HepG2 (cell line): Measurements from ENCODE around the gene AIFM1. TPM values are rescaled to one million over a fixed set of nuclear protein-coding genes. Genes with fewer than 3 reads are reported as not detected.

ENCODE experiments used
- FLYWCH1 ChIP-seq: sonication (generic); formaldehyde crosslinking; IDR thresholded peaks from 2 replicates; pipeline ENCODE4 v1.8.1; 2023; ENCODE audit warnings: mild to moderate bottlenecking, missing genetic modification reagents
- HCFC1 ChIP-seq: fragments of 150-350 bp; IDR thresholded peaks from 2 replicates; pipeline ENCODE4 v1.6.1; 2014; ENCODE audit warnings: low read depth, low read length
- KAT8 ChIP-seq: IDR thresholded peaks from 2 replicates; pipeline ENCODE4 v1.6.1; 2016; ENCODE audit warnings: missing genetic modification reagents, missing compliant biosample characterization
- KLF12 ChIP-seq: sonication (generic); formaldehyde crosslinking; IDR thresholded peaks from 2 replicates; pipeline ENCODE4 v1.4.0; 2020; ENCODE audit warnings: missing genetic modification reagents, borderline replicate concordance
- ZNF224 ChIP-seq: sonication (generic); formaldehyde crosslinking; IDR thresholded peaks from 2 replicates; pipeline ENCODE4 v1.5.0; 2020; ENCODE audit warnings: mild to moderate bottlenecking, missing genetic modification reagents
- ZNF274 ChIP-seq: sonication (generic); formaldehyde crosslinking; IDR thresholded peaks from 2 replicates; pipeline ENCODE4 v1.5.1; 2020; ENCODE audit warnings: mild to moderate bottlenecking, missing genetic modification reagents
- polyA plus RNA-seq, 8 experiments: library from polyadenylated mRNA; depleted of rRNA in 3 of 8; stranded (reverse) in 7 of 8; unstranded in 1 of 8; fragments of >200 nt; fragmentation: Illumina TruSeq in 4 of 8; extraction: Trizol in 4 of 8; gene quantifications; 2 replicates each; pipeline versions ENCODE4 v1.2.1 to v1.2.3, GENCODE V29; 2011 to 2016; ENCODE audit warnings: low read depth in 4 of 8, missing spikeins in 1 of 8, mixed read lengths in 1 of 8; ENCODE audit not compliant: insufficient read depth in 1 of 8
- total RNA-seq, 5 experiments: library from RNA; depleted of rRNA; stranded (reverse); fragments of >200 nt; fragmentation: Illumina TruSeq; extraction: Trizol; gene quantifications; 2 replicates each; pipeline ENCODE4 v1.2.3, GENCODE V29; 2016; ENCODE audit warnings: low read depth in 1 of 5
- TF ChIP-seq, protein P1 (sequence below): sonication (generic); formaldehyde crosslinking; IDR thresholded peaks from 2 replicates; pipeline ENCODE4 v1.4.0; 2020; ENCODE audit warnings: mild to moderate bottlenecking, missing genetic modification reagents
- TF ChIP-seq, protein P2 (sequence below): sonication (generic); formaldehyde crosslinking; IDR thresholded peaks from 2 replicates; pipeline ENCODE4 v1.8.1; 2023; ENCODE audit warnings: missing genetic modification reagents, inconsistent platforms, borderline replicate concordance

AIFM1 gene
- total and polyA plus RNA-seq, 2 of the 13 experiments (the other 11 are each of a cell fraction or from before 2014, with no cell fraction given), result 42.8 to 46.9 TPM

DNA sequence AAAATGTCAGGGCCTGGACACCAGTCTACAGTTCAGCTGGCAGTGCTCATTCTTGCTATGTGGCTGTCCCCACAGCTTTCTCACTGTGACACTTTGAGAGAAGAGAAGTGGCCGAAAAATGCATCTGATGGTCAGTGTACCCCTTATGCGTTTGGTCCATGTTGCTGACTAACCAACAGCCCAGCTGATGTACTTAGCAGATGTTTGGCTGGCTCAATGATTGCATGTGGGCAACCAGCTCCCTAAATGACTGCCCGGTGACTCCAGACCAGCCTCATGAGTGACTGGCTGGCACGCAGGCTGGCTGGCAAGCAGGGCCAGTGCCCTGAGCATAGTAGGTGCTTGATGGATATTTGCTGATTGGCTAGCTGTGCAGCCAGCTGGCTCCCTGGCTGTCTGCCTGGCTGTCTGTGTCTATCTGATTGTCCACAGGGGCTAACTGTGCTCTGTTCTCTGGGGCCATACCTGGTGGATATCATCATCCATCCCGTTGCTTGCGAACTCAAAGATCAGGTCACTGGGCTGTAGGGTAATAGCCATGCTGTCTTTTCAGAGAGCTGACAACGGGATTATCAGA, 84.8 kb downstream of the AIFM1 start (continued):
- TF ChIP-seq, protein P1, sequence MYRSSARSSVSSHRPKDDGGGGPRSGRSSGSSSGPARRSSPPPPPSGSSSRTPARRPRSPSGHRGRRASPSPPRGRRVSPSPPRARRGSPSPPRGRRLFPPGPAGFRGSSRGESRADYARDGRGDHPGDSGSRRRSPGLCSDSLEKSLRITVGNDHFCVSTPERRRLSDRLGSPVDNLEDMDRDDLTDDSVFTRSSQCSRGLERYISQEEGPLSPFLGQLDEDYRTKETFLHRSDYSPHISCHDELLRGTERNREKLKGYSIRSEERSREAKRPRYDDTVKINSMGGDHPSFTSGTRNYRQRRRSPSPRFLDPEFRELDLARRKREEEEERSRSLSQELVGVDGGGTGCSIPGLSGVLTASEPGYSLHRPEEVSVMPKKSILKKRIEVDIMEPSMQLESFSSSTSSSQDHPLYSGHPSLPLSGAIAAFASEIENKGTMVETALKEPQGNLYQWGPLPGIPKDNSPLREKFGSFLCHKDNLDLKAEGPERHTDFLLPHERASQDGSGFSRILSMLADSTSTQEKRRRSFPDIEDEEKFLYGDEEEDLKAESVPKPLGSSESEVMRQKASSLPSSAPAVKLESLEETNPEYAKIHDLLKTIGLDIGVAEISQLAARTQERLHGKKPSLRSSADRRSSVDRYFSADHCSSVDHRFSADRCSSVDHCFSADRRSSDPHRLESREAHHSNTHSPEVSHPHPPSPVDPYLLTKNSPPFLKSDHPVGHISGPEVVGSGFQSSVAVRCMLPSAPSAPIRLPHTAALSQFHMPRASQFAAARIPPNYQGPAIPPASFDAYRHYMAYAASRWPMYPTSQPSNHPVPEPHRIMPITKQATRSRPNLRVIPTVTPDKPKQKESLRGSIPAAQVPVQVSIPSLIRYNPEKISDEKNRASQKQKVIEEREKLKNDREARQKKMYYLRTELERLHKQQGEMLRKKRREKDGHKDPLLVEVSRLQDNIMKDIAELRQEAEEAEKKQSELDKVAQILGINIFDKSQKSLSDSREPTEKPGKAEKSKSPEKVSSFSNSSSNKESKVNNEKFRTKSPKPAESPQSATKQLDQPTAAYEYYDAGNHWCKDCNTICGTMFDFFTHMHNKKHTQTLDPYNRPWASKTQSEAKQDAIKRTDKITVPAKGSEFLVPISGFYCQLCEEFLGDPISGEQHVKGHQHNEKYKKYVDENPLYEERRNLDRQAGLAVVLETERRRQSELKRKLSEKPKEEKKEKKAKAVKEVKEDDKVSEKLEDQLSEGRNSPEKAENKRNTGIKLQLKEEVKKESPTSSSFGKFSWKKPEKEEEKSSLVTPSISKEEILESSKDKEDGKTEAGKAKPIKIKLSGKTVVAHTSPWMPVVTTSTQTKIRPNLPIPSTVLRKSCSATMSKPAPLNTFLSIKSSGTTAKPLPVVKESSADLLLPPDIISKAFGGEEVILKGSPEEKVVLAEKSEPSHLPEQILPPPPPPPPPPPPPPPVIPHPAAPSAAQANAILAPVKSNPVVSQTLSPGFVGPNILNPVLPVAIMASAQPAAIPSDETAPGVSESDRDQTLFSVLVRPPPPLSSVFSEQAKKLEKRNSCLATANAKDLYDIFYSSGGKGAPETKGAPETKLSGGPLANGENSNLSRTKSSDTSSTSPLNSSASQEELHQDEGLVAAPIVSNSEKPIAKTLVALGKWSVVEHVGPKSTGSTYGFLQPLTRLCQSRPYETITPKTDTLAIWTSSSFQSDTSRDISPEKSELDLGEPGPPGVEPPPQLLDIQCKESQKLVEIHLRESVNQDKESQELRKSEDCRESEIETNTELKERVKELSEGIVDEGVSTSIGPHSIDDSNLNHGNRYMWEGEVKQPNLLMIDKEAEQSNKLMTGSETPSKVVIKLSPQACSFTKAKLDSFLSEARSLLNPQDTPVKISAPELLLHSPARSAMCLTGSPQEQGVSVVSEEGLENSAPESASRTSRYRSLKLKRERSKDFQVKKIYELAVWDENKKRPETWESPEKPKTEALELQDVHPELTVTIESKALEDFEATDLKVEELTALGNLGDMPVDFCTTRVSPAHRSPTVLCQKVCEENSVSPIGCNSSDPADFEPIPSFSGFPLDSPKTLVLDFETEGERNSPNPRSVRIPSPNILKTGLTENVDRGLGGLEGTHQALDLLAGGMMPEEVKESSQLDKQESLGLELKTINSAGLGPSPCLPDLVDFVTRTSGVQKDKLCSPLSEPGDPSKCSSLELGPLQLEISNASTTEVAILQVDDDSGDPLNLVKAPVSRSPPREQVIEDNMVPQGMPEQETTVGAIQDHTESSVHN (CRISPR knock-in tag), result no peak
- TF ChIP-seq KAT8 (CRISPR knock-in tag) (no peak), KLF12 (CRISPR knock-in tag) (no peak), FLYWCH1 (CRISPR knock-in tag) (no peak), ZNF274 (CRISPR knock-in tag) (no peak), ZNF224 (CRISPR knock-in tag) (no peak), HCFC1 (no peak)
- TF ChIP-seq, protein P2, sequence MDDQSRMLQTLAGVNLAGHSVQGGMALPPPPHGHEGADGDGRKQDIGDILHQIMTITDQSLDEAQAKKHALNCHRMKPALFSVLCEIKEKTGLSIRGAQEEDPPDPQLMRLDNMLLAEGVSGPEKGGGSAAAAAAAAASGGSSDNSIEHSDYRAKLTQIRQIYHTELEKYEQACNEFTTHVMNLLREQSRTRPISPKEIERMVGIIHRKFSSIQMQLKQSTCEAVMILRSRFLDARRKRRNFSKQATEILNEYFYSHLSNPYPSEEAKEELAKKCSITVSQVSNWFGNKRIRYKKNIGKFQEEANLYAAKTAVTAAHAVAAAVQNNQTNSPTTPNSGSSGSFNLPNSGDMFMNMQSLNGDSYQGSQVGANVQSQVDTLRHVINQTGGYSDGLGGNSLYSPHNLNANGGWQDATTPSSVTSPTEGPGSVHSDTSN, result no peak
